ENCODE data around the gene R3HDML.

Gene R3HDML

DNA sequence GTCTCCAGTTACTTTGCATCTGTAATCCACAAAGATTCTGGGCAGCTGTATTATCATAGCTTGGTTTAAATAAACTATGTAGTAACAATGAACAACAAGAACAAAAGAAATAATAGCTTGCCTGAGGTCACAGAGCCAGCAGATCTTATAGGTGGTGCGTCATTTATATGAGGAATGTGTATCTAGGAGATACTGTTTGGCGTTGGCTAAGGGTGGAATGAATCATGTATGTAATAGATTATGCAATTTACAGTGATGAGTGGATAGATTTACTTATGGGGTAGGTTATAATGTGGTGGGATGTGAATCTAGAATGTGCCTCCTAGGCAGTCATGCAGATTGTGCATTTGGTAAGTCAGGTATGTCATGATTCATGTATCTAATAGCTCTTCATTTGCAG is 61.5 kb downstream of the R3HDML start:
- no peaks in the 10 kb centered on the region for H3K27me3 ChIP-seq (replicated peaks; ENCODE audit: control insufficient read depth, insufficient read depth, low read length, poor library complexity, severe bottlenecking)
- no peak for DNase-seq

GRCh38 chr20:44399446-44399845 is 62.6 kb downstream of the R3HDML start:
- Histone ChIP-seq H3K9me3 (ENCODE audit: control insufficient read depth, low read length) (no peaks in the 10 kb centered on the region), H3K4me3 (ENCODE audit: insufficient read depth, low read depth, low read length, poor library complexity, severe bottlenecking) (no peak overlapping the region), H3K27me3 (replicated peaks; ENCODE audit: control insufficient read depth, insufficient read depth, low read length, poor library complexity, severe bottlenecking) (no peaks in the 10 kb centered on the region), H3K27ac (ENCODE audit: insufficient read depth, low read length, poor library complexity, severe bottlenecking) (no peak overlapping the region), H3K4me1 (ENCODE audit: control insufficient read depth, insufficient read depth, low read length, poor library complexity, severe bottlenecking) (no peaks in the 10 kb centered on the region), H3K36me3 (ENCODE audit: control insufficient read depth, insufficient read depth, low read length) (no peaks in the 10 kb centered on the region)
- no peak for DNase-seq

More for the DNA sequence above, 61.5 kb downstream of the R3HDML start:
- H3K27ac ChIP-seq (ENCODE audit: insufficient read depth, low read length, poor library complexity, severe bottlenecking) = no peak overlapping the region
- no peaks in the 10 kb centered on the region for H3K36me3 ChIP-seq (ENCODE audit: control insufficient read depth, insufficient read depth, low read length)
- H3K4me1 ChIP-seq (ENCODE audit: control insufficient read depth, insufficient read depth, low read length, poor library complexity, severe bottlenecking) = no peaks in the 10 kb centered on the region
- H3K9me3 ChIP-seq (ENCODE audit: control insufficient read depth, low read length) = no peaks in the 10 kb centered on the region
- H3K4me3 ChIP-seq (ENCODE audit: insufficient read depth, low read depth, low read length, poor library complexity, severe bottlenecking) = no peak overlapping the region

DNA sequence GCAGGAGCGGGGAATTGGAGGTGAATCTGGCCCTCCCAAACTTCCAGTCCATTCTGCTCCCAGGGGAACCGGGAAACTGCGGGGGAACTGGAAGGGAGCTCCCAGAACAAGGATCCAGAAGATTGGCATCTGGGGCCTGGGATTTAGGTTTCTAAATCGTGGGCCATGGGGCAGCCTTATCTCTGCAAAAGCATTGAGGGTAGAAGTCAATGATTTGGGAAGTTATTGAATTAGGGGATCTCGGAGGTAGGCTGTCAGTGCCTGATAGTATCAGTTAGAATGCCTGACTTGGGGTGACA is 63.8 kb downstream of the R3HDML start:
- Histone ChIP-seq H3K4me3 (ENCODE audit: insufficient read depth, low read depth, low read length, poor library complexity, severe bottlenecking) (no peak overlapping the region), H3K4me1 (ENCODE audit: control insufficient read depth, insufficient read depth, low read length, poor library complexity, severe bottlenecking) (no peaks in the 10 kb centered on the region), H3K27ac (ENCODE audit: insufficient read depth, low read length, poor library complexity, severe bottlenecking) (no peak overlapping the region), H3K9me3 (ENCODE audit: control insufficient read depth, low read length) (no peaks in the 10 kb centered on the region), H3K36me3 (ENCODE audit: control insufficient read depth, insufficient read depth, low read length) (no peaks in the 10 kb centered on the region), H3K27me3 (replicated peaks; ENCODE audit: control insufficient read depth, insufficient read depth, low read length, poor library complexity, severe bottlenecking) (no peaks in the 10 kb centered on the region)
- no peak for DNase-seq

All from effector memory CD4-positive, alpha-beta T cell (primary cell).